ENCODE measurements around the gene HOXD9. TPM values are rescaled to one million over a fixed set of nuclear protein-coding genes. Genes with fewer than 3 reads are reported as not detected.

Gene HOXD9
- total RNA-seq, 1 experiment from 2014 or later, result not detected

DNA sequence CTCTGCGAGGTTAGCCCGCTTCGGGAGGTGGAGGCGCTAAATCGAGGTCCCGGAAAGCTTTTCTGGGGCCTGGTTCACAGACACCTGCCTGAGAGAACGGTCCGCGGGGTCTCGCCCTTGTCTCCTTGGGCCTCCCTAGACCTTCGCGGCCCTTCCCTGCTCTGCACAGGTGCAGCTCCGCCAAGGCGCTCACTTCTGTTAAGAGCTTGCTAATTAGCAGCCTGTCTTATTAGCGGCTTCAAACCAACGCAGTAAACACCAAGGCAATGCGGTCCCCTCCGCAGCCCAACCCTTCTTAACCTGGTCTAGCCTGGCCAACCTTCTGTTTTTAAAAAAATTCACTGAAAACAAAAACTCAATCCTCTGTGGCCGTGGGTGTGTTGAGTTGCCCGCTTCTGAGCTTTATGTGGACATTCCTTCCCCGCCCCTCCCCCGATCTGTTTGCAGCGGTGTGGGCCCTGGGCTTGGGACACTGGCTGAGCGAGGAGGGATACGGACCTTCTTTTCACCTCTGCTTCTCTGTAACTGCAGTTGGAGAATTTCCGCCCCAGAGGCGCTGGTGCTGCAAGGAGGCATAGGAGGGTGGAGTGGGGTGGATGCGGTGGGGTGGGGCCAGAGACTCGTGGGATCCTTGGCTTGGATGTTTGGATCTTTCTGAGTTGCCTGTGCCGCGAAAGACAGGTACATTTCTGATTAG, 25.4 kb downstream of the HOXD9 start:
- no peak overlapping the region for H4K91ac ChIP-seq (ENCODE audit: insufficient read length, low read depth, low read length)
- DNase-seq, result no peak
- Mint-ChIP-seq H3K4me1 (peaks cover 2 to 21% of the 10 kb centered on the region in 2 experiments; a peak in 3 of 4 replicates), H3K27ac (no peak overlapping the region), H3K27me3 (ENCODE audit: low read depth) (peaks cover 100% of the 10 kb centered on the region), H3K9me3 (peaks cover 3 to 8% of the 10 kb centered on the region in 2 experiments; a peak in 3 of 5 replicates), H3K4me3 (peak overlapping the region in 1 of 2 experiments; percentile 67; a peak in 3 of 5 replicates), H3K36me3 (ENCODE audit: insufficient read depth in 1 of 3, low read depth in 3 of 3) (no peaks in the 10 kb centered on the region; a peak in 1 of 7 replicates)
- TF ChIP-seq CTCF (conservative IDR thresholded peaks at IDR 0.05), result no peak
- no peak overlapping the region for H3K23ac ChIP-seq (ENCODE audit: insufficient read length, low read depth, low read length)
- H3K4me1 ChIP-seq (ENCODE audit: insufficient read depth, low read length), result no peaks in the 10 kb centered on the region; the same call in 1 of the 2 replicates
- no peak overlapping the region for H3K56ac ChIP-seq (ENCODE audit: insufficient read length, low read depth, low read length)
- no peak overlapping the region for H4K5ac ChIP-seq (ENCODE audit: insufficient read length, low read depth, low read length)
- no peak overlapping the region for H3K27ac ChIP-seq (ENCODE audit: insufficient read length, low read depth, low read length)
- H3K79me2 ChIP-seq (ENCODE audit: insufficient read depth, low read length), result no peaks in the 10 kb centered on the region
- H3K23me2 ChIP-seq (ENCODE audit: insufficient read length, low read depth, low read length, poor library complexity, severe bottlenecking), result no peaks in the 10 kb centered on the region
- no peak overlapping the region for H3K4me2 ChIP-seq (ENCODE audit: insufficient read depth, insufficient read length, low read length)
- H3K4ac ChIP-seq (ENCODE audit: low read depth, low read length), result no peak overlapping the region
- no peak overlapping the region for H2BK120ac ChIP-seq (ENCODE audit: low read depth, low read length, poor library complexity, severe bottlenecking)
- H3K27me3 ChIP-seq (ENCODE audit: insufficient read depth, low read length), result peaks cover 96% of the 10 kb centered on the region
- no peak overlapping the region for H3K14ac ChIP-seq (ENCODE audit: insufficient read depth, low read length)
- H2BK15ac ChIP-seq (ENCODE audit: low read depth, low read length), result no peak overlapping the region
- H3K9ac ChIP-seq (ENCODE audit: extremely low read depth, insufficient read length, low read length), result no peak overlapping the region
- H2BK5ac ChIP-seq (ENCODE audit: insufficient read length, low read length), result no peak overlapping the region
- H4K8ac ChIP-seq (replicated peaks; ENCODE audit: insufficient read length, low read depth, low read length), result no peak overlapping the region
- H3K79me1 ChIP-seq (ENCODE audit: insufficient read depth, low read depth, low read length, poor library complexity, severe bottlenecking), result no peaks in the 10 kb centered on the region
- no peak overlapping the region for H3T11ph ChIP-seq (ENCODE audit: low read length)
- no peak overlapping the region for H3K18ac ChIP-seq (ENCODE audit: insufficient read length, low read depth, low read length)
- no peak overlapping the region for H2BK20ac ChIP-seq (ENCODE audit: low read depth, low read length, poor library complexity, severe bottlenecking)
- no peak overlapping the region for H2AFZ ChIP-seq (ENCODE audit: low read length)
- no peak overlapping the region for H2BK12ac ChIP-seq (ENCODE audit: insufficient read length, low read depth, low read length)
- no peaks in the 10 kb centered on the region for H4K20me1 ChIP-seq (ENCODE audit: control insufficient read depth, insufficient read depth, insufficient read length)
- H2AK5ac ChIP-seq (ENCODE audit: insufficient read length, low read length), result no peak overlapping the region
- H3K9me3 ChIP-seq (ENCODE audit: control insufficient read depth, low read depth, low read length), result no peaks in the 10 kb centered on the region
- WGBS (ENCODE audit: extremely low coverage, insufficient read length, low lambda C conversion rate), result no CpG with 5 or more reads among the region's 31 CpGs

All from H9 (cell line).